Stimulated activated CD8-positive, alpha-beta memory T cell treated with anti-CD3 and anti-CD28 coated beads, Interleukin-2, amount 100 ng/mL, for 1 hour (primary cell): Measurements from ENCODE around the gene FAM53B.

Experiments used
- DNase-seq, 2 donors: peaks; one replicate each; pipeline ENCODE4 v3.0.0-alpha.2; 2020; ENCODE audit warnings: low read depth in 2 of 2

The FAM53B gene

GRCh38 chr10:124663228-124663627 is 81.0 kb downstream of the FAM53B start:
- DNase-seq: no peak

DNA sequence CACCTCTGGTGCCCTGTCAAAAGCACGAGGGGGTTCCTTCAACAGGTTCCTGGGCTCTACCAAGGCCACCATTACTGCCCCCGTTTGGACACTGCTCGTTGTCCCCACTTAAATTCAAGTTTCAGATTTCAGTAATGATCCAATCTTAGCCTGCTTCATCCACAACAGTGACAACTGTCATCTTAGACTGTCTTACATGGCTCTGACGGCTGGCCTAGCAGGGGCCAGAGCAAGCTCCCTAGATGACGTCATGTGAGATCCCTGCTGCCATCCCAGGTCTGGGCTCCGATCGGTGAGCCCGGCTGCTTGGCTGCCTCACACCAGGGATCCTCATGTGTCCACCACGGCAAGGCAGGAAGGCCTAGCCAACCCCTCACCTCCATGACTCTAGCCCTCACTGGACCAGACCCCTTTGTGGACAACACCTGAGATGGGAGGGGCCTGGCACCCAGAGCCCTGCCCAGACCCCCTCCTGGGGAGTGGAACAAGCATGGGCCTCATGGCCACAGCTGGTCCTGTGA is 82.5 kb downstream of the FAM53B start:
- no peak for DNase-seq

- no peak for DNase-seq
These were observed 83.6 kb downstream of the FAM53B start for GRCh38 chr10:124660404-124661125.

DNA sequence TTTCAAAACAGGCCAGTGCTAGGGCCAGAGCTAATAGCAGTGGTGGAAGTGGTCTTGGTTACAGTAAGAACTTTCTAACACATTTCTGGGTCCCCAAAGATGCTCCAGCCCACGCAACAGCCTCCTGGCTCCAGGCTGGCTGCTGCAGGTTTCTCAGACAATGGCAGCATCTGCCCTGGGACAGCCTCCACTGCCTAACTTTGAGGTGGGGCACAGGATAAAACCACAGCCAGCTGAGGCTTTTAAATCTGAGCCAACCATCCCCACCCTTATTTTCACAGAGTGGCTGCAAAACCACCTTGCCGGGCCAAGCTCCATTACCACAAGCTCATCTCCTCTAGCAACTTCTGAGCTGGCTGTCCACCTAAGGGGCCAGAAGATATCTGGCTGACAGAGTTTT is 84.8 kb downstream of the FAM53B start:
- DNase-seq: no peak

GRCh38 chr10:124658591-124659242 is 85.5 kb downstream of the FAM53B start:
- no peak for DNase-seq

- DNase-seq: no peak
These were observed 86.4 kb downstream of the FAM53B start for GRCh38 chr10:124657806-124658205.

DNA sequence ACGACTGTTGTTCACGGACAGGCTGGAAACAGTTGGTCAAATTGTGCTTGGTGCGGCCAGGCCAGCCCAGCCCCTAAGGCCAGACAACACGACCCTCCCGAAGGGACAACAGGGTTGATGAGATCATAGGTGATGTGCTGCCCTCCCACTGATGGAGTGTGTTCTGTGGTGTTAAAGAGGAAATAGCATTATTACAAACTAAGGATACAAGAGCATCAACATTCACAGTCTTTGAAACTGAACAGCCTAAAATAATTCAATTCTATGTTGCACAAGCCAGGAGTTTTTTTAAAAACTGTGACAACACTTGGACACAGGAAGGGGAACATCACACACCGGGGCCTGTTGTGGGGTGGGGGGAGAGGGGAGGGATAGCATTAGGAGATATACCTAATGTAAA is 87.6 kb downstream of the FAM53B start:
- no peak for DNase-seq

GRCh38 chr10:124656113-124656490 is 88.1 kb downstream of the FAM53B start:
- no peak for DNase-seq

- no peak for DNase-seq
These were observed 88.7 kb downstream of the FAM53B start for GRCh38 chr10:124655191-124656112.

DNA sequence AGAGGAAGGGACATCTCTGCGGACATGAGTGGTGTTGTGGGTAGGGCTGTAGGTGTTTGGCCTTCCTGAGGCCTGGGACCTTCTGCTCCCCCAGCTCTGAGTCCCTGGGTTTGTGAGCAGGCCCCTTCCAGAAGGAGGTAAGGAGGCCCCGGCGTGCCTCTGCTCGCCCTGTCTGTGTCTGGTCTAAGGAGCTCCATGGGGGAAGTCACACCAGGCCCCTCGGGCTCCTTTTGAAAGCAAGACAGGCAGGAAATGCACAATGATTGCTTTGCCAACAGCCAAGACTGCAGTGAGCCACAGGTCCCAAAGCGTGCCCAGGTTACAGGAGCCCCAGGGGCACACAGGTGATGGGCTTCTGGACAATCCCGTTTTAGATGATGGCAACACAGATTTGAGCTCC is 89.5 kb downstream of the FAM53B start:
- no peak for DNase-seq

DNA sequence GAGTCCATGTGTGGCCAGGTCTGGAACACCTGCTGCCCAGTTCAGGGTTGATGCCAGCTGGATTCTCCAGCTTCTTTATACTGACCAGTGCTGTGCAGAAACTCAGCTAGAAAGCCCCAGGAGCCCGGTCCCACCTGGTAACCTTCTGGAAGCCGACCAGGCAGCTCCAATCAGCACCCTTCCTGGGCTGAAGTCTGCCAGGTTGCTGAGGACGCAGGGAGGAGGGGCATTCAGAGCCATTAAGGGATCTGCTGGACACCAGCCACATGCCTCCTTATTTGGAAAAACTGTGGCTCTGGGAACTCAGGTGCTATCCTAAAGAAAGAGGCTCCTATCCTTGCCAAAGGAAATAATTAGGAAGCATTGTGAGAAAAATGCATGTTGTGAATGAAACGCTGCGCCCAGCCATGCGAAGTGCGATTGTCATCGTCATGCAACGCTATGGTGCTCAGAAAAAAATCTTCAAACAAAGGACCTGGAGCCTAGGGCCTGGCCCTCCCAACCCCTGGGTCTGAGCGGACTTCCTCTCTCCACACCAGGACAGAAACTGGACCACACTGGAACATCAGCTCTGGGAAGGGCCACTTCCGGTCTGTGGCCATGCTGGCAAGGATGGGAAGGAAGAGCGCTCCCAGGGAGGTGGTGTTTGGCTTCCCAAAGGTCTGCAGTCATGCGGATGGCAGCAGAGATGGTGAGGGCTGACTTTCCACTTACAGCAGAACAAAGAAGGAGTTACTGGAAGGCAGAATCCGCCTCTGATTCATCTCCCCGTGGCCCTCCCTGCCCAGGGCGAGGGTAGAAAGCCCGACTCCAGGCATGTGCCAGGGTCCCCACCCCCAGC is 90.1 kb downstream of the FAM53B start:
- no peak for DNase-seq

- DNase-seq: no peak
These were observed 90.9 kb downstream of the FAM53B start for GRCh38 chr10:124653311-124653710.

- no peak for DNase-seq
These were observed 91.5 kb downstream of the FAM53B start for GRCh38 chr10:124652701-124653100.

DNA sequence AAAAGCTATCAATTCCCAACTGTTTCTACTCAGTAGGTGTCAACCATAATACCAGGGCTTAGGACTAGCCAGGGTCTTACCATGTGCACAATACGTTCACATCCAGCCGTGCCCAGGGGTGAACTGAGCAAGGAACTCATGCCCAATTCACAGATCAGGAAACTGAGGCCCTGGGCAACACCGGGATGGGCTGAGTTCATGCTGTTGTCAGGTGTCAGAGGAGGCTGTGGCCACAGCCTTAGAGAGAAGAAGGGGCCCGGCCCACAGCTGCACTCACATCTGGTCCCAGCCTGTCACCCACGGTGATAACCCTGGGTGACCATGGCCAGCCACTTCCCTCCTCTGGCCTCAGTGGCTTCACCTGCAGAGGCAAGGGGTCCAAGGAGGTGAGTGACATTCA is 92.0 kb downstream of the FAM53B start:
- DNase-seq: no peak

GRCh38 chr10:124651402-124651891 is 92.7 kb downstream of the FAM53B start:
- DNase-seq: no peak

DNA sequence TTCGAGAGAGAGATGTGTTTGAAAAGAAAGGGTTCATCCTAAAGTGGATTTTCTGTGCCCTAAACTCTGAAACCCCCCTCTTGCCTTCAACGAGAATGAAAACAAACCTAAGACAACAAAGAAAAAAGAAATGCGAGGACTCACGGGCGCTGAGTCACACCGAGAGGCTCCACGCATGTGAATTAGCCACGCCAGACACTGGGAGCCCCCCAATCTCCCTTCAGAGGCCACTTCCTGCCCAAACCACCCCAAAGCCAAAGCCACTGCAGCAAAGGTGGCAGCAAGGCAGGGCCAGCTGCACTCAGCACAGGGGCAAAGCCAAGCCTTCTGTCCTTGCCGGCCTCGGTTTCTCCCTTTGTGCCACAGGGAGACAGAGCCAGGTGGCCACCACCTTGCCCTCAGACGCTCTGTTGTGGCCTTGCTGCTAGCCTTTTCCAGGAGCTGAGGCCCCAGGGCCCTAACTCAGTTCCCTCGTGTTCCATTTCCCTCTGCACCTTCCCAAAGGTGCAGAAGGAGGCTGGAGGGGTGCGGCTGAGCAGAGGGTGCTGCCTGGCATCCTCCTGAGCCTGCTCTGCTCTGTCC is 93.3 kb downstream of the FAM53B start:
- peak; percentile 47 to 56 for DNase-seq

DNA sequence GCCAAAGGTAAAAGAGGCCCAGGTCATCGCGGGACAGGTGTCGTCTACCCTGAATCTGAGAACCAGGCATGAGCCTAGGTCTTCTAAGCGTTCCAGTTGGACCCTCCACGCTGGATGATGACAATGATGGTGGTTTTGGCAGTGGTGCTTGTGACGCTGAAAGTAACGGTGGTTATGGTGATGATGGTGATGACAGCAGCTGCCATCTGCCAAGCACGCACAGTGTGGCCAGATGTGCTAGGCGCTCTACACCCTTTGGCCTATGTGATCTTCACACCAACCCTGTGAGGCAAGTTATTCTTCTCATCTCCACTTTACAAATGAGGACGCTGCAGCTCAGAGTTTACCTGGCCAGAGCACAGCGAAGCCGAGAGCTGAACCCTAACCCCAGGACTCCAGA is 93.9 kb downstream of the FAM53B start:
- DNase-seq: no peak

- no peak for DNase-seq
These were observed 95.0 kb downstream of the FAM53B start for GRCh38 chr10:124649214-124649613.

DNA sequence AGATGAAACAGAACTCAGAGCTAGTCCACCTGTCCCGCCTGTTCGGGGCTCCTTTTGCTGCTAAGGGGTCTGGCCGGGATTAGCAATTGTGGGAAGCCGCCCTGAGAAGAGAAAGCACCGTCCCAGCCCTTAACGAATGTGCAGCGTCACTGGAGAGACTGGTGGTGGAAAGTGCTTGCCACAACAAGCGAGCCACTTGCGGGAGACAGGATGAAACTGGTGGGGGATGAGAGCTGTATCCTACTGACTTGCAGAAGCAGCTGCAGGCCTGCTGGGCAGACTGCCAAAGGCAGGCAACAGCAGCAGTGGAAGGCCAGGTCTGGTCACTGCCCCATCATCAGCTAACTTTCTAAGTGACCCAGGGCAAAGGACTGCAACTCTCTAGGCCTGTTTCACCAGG is 95.4 kb downstream of the FAM53B start:
- no peak for DNase-seq

DNA sequence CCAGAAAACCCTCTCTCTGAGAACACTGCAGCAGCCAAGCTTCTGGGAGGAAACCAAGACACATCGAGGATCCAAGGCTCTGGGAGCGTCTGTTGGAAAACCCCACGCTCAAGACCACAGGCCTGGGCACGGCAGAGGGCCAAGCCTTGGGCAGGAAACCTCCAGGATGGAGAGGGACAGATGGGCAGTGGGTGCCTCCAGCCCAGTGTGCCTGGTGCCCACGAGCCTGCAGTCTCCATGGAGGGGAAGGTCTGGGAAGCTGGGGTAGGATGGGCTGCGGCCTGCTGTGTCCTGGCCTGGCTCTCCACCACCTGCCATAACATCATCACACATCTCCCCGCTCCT is 96.1 kb downstream of the FAM53B start:
- DNase-seq: no peak
